NCI-H2227 (cell line): ENCODE results near the gene ARL10.
"Not testable (repeated sequence)": the region's sequence is repeated elsewhere in the genome, so short reads cannot be mapped to it uniquely, and the experiment has no call there.

Experiments used
- DNase-seq: peaks from one replicate; lab custom pipeline; 2025; ENCODE audit not compliant: unreplicated experiment; lab: John Stamatoyannopoulos, UW

Gene ARL10

GRCh38 chr5:176388444-176389134, 23.3 kb downstream of the ARL10 start, which contains the start of the genes HIGD2A and NOP16:
Gene HIGD2A (plus strand): TSS chr5:176388751. CDS start chr5:176388820, 69 bp downstream.
Gene NOP16 (minus strand): TSS chr5:176388598. CDS start chr5:176388539, 59 bp downstream.
- DNase-seq = peak; percentile 96

DNA sequence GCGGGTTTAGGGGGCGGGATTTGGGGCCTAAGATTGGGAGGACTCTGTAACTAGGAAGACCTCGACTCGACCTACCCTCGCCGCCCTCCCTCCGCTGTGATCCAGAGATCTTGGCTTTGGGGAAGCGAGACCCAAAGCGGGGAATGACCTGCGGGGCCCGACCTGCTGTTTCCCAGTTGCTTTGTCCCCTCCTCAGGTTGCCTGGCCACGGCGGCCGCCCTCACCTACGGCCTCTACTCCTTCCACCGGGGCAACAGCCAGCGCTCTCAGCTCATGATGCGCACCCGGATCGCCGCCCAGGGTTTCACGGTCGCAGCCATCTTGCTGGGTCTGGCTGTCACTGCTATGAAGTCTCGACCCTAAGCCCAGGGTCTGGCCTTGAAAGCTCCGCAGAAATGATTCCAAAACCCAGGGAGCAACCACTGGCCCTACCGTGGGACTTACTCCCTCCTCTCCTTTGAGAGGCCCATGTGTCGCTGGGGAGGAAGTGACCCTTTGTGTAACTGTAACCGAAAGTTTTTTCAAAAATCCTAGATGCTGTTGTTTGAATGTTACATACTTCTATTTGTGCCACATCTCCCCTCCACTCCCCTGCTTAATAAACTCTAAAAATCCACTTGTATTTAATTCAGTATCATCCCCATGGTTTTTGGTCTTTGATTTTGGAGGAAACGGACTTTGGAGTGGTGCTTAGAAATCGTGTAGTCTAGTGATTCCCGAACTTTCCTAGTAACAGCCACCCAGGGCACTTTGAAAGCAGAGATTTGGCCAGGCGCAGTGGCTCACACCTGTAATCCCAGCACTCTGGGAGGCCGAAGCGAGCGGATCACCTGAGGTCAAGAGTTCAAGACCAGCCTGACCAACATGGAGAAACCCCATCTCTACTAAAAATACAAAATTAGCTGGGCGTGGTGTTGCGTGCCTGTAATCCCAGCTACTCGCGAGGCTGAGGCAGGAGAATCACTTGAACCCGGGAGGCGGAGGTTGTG, 24.1 kb downstream of the ARL10 start:
- no peak for DNase-seq

- no peak for DNase-seq
Measured at GRCh38 chr5:176391479-176391878, 26.2 kb downstream of the ARL10 start.

DNA sequence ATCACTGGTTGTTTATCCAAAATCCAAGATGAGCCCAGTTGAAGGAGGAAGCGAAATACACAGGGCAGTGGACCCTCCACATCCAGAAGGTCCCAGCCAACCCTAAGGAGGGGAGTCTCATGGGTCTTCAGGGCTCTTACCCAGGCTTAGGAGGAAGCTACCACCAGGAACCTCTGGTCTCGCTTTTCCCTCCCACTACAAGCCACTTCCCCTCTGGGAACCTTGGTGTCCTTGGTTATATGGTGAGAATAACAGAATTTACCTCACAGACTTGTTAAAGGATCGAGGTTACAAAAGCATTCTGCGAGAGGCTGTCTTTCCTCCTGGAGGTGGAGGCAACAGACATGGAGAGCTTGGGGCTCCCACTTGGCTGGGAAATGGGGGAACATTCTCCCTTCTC, 26.7 kb downstream of the ARL10 start:
- DNase-seq = no peak

- no peak for DNase-seq
Measured at GRCh38 chr5:176392526-176392925, 27.2 kb downstream of the ARL10 start.

GRCh38 chr5:176394096-176394495, 28.8 kb downstream of the ARL10 start:
- DNase-seq = no peak

GRCh38 chr5:176394881-176395675, 29.8 kb downstream of the ARL10 start:
- DNase-seq = no peak

DNA sequence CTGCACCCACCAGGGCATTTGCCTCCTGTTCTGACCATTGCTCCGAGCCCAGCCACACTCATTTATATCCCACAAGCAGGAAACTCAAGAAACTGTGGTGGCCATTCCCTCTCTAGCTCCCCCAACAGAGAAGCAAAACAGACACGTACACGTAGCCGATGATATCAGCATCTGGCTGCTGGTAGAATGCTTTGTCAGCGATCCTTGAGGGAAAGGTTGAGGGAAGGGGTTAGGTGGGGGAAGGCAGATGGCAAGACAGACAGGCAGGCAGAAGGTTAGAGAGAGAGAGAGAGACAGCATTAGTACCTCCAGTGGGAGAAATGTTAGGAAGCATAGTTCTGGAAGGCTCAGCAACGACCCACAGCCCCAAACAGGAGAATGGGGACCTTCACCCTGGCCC, 31.0 kb downstream of the ARL10 start:
- DNase-seq = peak; percentile 44

- no peak for DNase-seq
Measured at GRCh38 chr5:176397736-176398420, 32.6 kb downstream of the ARL10 start.

- no peak for DNase-seq
Measured at GRCh38 chr5:176400382-176401156, 35.3 kb downstream of the ARL10 start.

DNA sequence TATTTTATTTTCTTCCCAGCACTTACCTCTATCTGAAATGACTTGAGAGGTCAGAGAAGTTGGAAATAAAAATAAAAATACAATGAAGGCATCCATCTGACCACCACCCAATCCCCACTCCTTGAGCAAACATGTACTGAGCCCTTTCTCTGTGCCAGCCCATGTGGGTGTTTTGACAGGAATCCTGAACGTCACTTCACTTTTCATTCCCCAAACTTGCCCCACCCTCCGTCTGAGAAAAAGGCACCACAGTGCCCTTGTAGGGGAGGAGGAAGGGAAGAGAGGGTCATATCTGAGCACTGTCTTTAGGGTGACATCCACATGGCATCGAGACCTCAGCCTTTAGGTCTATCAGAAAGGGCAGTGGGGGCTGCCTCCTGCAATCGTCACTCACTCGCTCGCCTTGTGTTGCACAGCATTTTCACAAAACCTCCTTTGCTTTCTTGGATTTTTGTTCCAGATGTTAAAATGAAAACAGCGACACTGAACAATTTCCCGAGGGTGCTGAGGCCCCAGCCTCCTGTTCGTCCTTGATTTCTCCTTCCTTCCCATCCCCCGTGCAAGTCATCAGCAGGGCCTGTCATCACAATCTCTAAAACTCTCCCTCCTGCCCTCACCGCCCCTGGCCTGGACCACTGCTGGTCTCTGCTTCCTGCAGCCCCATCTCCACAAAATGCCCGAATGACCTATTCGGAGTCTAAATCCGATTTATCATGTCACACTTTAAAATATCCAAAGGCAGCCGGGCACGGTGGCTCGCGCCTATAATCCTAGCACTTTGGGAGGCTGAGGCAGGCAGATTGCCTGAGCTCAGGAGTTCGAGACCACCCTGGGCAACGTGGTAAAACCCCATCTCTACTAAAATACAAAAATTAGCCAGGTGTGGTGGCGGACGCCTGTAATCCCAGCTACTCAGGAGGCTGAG, 36.3 kb downstream of the ARL10 start:
- no peak for DNase-seq

- no peak for DNase-seq
Measured at GRCh38 chr5:176405656-176406435, 40.6 kb downstream of the ARL10 start.

DNA sequence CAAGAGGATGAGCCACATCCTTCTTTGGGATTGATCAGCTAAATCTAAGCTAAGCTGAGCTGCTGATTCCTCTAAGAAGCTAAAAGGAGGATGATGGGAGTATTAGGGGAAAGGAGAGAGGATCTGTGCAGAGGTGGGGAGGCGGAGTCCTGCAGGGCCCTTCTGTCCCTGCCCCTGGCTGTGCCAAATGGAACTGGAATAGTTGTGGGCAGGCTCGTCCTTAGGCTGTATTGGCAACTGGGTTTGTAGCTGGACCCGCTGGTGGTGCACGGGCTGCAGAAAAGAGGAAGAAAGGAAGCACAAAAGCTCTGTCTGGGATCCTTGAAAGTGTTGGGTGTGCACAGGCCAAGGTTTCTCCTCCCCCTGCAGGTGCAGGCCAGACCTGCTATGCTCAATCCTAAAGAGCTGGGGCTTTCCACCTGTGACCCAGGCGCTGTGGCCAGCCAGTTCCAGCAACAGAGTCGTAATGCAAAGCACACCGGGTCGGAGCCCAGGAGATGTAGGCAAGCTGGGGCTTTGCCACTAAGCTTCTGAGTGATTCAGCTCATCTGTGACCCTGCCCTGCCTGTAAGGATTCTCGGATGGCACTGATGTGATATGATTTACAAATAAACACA, 41.3 kb downstream of the ARL10 start:
- DNase-seq = no peak

DNA sequence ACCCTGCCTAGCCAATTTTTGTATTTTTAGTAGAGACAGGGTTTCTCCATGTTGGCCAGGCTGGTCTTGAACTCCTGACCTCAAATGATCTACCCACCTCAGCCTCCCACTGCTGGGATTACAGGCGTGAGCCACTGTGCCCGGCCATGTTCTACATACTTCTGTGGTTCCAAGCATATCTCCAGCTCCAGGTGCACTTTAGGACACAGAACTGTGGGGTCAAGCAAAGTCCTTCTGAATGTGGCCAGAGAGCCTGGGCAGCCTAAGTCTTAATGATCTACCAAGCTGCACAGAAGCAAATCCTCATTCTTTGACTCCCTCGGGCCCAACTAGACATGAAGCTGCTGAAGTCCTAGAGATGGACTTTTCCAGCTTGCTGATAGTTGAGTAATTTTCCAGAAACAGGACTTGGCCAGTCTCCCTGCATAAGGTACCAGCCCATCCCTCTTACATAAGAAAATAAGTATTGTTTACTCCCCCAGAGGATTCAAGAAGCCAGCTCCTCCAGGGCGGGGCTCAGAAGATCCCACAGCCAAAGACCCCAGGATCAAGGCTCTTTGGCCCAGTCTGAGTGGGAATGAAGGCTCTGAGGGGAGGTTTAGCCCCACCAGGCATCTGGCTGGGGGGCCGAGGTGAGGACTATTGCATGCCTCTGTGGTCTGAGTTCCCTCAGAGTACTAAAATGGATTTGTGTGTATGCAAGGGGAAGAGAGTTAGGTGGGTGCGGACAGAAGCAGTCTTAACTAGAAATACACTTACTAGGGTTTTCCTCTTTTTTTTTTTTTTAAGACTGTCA, 42.4 kb downstream of the ARL10 start:
- no peak for DNase-seq

- DNase-seq = not testable (repeated sequence)
Measured at GRCh38 chr5:176408252-176408573, 42.9 kb downstream of the ARL10 start.

DNA sequence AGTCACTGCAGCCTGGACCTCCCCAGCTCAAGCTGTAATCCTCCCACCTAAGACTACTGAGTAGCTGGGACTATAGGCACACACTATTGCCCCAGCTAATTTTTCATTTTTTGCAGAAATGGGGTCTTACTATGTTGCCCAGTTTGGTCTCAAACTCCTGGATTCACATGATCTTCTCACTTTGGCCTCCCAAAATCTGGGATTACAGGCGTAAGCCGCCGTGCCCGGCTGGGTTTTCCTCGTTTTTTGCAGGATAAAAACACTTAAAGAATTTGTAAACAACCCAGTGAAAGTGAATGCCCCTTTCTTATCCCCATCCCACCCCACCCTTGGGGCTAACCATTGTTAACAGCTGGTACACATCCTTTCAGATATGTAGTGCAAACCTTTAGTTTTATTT, 43.3 kb downstream of the ARL10 start:
- DNase-seq = no peak

DNA sequence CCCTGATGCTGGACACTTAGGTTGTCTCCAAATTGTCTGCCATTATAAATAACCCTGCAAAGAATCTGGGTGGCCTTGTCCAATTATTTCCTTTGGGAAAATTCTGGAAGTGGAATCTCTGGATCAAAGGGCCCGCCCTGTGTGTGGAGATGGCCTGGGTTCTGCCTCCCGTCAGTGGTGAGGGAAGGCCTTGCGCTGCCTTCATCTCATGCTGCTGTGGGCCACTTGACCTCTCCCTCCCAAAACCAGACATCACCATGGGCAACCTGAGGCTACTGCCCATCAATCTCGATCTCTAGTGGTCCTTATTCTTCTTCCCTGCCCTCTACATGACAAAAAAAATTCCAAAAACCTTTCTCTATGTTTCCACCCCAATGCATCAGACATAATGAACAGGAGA, 44.5 kb downstream of the ARL10 start:
- DNase-seq = no peak
